ENCODE results near the gene OST4.
"Not testable (repeated sequence)": the region's sequence is repeated elsewhere in the genome, so short reads cannot be mapped to it uniquely, and the experiment has no call there.

The OST4 gene

GRCh38 chr2:27079233-27080139 lies 8.0 kb upstream of the OST4 start:
- DNase-seq (ENCODE audit: low read depth in 2 of 2): no peak

- no peak for DNase-seq (ENCODE audit: low read depth in 2 of 2)
Measured at GRCh38 chr2:27078267-27079194, 7.1 kb upstream of the OST4 start, which contains the start of gene EMILIN1. EMILIN1 (plus strand) TSS chr2:27078615; CDS start chr2:27079066, 451 bp downstream.

- no peak for DNase-seq (ENCODE audit: low read depth in 2 of 2)
Measured at GRCh38 chr2:27077231-27077630, 5.8 kb upstream of the OST4 start.

GRCh38 chr2:27076323-27076722 lies 4.9 kb upstream of the OST4 start:
- DNase-seq (ENCODE audit: low read depth in 2 of 2): no peak

GRCh38 chr2:27075566-27075871 lies 4.1 kb upstream of the OST4 start:
- not testable (repeated sequence) for DNase-seq (ENCODE audit: low read depth in 2 of 2)

GRCh38 chr2:27074738-27075565 lies 3.5 kb upstream of the OST4 start:
- DNase-seq (ENCODE audit: low read depth in 2 of 2): no peak

GRCh38 chr2:27073782-27074181 lies 2.3 kb upstream of the OST4 start:
- DNase-seq (ENCODE audit: low read depth in 2 of 2): no peak

- no peak for DNase-seq (ENCODE audit: low read depth in 2 of 2)
Measured at GRCh38 chr2:27072920-27073319, 1.5 kb upstream of the OST4 start.

- no peak for DNase-seq (ENCODE audit: low read depth in 2 of 2)
Measured at GRCh38 chr2:27071990-27072830, 756 bp upstream of the OST4 start.

- DNase-seq (ENCODE audit: low read depth in 2 of 2): no peak
Measured at GRCh38 chr2:27070653-27071276, 689 bp downstream of the OST4 start.

GRCh38 chr2:27069961-27070618 lies 1.4 kb downstream of the OST4 start:
- DNase-seq (ENCODE audit: low read depth in 2 of 2): no peak

- DNase-seq (ENCODE audit: low read depth in 2 of 2): no peak
Measured at GRCh38 chr2:27069436-27069835, 2.0 kb downstream of the OST4 start.

- DNase-seq (ENCODE audit: low read depth in 2 of 2): no peak
Measured at GRCh38 chr2:27067385-27067784, 4.1 kb downstream of the OST4 start.

GRCh38 chr2:27065128-27065527 lies 6.3 kb downstream of the OST4 start:
- no peak for DNase-seq (ENCODE audit: low read depth in 2 of 2)

- DNase-seq (ENCODE audit: low read depth in 2 of 2): no peak
Measured at GRCh38 chr2:27060323-27060722, 11.1 kb downstream of the OST4 start.

GRCh38 chr2:27059141-27059820 lies 12.2 kb downstream of the OST4 start:
- DNase-seq (ENCODE audit: low read depth in 2 of 2): no peak

- no peak for DNase-seq (ENCODE audit: low read depth in 2 of 2)
Measured at GRCh38 chr2:27058210-27058609, 13.2 kb downstream of the OST4 start.

- no peak for DNase-seq (ENCODE audit: low read depth in 2 of 2)
Measured at GRCh38 chr2:27057184-27057583, 14.3 kb downstream of the OST4 start.

- DNase-seq (ENCODE audit: low read depth in 2 of 2): no peak
Measured at GRCh38 chr2:27054721-27055120, 16.7 kb downstream of the OST4 start.

Measured in activated CD4-positive, alpha-beta T cell treated with anti-CD3 and anti-CD28 coated beads for 24 hours (primary cell).